Spleen (tissue), 7 donors: ENCODE results near the gene PHACTR1.

Experiments
- CTCF ChIP-seq, 11 experiments: fragments of 200-600 bp in 7 of 11; fragments of 450-650 bp in 4 of 11; sonication (generic) in 4 of 11; IDR thresholded peaks in 8 of 11; conservative IDR thresholded peaks in 3 of 11; 1 replicate in 7 of 11; 2 replicates in 4 of 11; pipeline versions ENCODE4 v1.4.0 to v1.8.0; 2016 to 2021; ENCODE audit warnings: antibody characterized with exemption in 11 of 11, inconsistent platforms in 4 of 11, mild to moderate bottlenecking in 1 of 11
- POLR2A ChIP-seq, 3 donors: fragments of 450-650 bp; IDR thresholded peaks; one replicate each; pipeline ENCODE4 v1.5.1; 2017; ENCODE audit warnings: antibody characterized with exemption in 3 of 3, mild to moderate bottlenecking in 1 of 3
- POLR2AphosphoS5 ChIP-seq, 3 donors: sonication (generic); formaldehyde crosslinking; IDR thresholded peaks; one replicate each; pipeline ENCODE4 v1.5.1; 2017; ENCODE audit warnings: antibody characterized with exemption in 3 of 3
- donor health status: DM: no; HTN: no; CAD: no; lungs with moderate emphysema.
- donor health status: DM: no; HTN: no; CAD: no.
- donor health status: DM: no; HTN: no; CAD: no.

GRCh38 chr6:13215390-13215789, 498.8 kb downstream of the PHACTR1 start:
- TF ChIP-seq CTCF (IDR thresholded peaks at IDR 0.05 in 8 of 11, conservative IDR thresholded peaks at IDR 0.05 in 3 of 11) (no peak), POLR2AphosphoS5 (IDR thresholded peaks at IDR 0.05) (no peak), POLR2A (IDR thresholded peaks at IDR 0.05) (no peak)
